IMR-90 (cell line): ENCODE data around the gene CLCNKA. TPM values are rescaled to one million over a fixed set of nuclear protein-coding genes. Genes with fewer than 3 reads are reported as not detected.

Experiments used
- ATAC-seq: fragments of 200-7000 bp; cut with Tn5 transposase; 2 replicates; pipeline ENCODE4 v1.9.1; 2020; ENCODE audit warnings: low read depth, mild to moderate bottlenecking, moderate library complexity
- BruUV-seq: library from RNA; stranded (reverse); fragments of 400-500 nt; replicated peaks from 2 replicates; lab custom pipeline; 2021; lab: Mats Ljungman, UMichigan
- CTCF ChIA-PET: fragments of 300-600 bp; formaldehyde crosslinking; extraction: SDS; loops from one replicate; lab custom pipeline; 2021; ENCODE audit warnings: antibody characterized with exemption; lab: Yijun Ruan, JAX
- POLR2A ChIA-PET: fragments of 300-600 bp; sonication (Branson Sonifier 250); formaldehyde crosslinking; loops from one replicate; lab custom pipeline; 2022; ENCODE audit warnings: antibody characterized with exemption; ENCODE audit not compliant: unreplicated experiment; lab: Charles Lee
- DNase-seq: peaks from one replicate; pipeline ENCODE4 v3.0.0; 2013
- H2AFZ ChIP-seq: replicated peaks from 2 replicates; pipeline ENCODE3; 2013; ENCODE audit warnings: low read length, mild to moderate bottlenecking; ENCODE audit not compliant: poor library complexity
- H2AK5ac ChIP-seq: 2 replicates; pipeline ENCODE4 v1.6.1; 2013; ENCODE audit warnings: low read depth, low read length, inconsistent platforms
- H2AK9ac ChIP-seq: replicated peaks from 2 replicates; pipeline ENCODE3; 2013; ENCODE audit warnings: mild to moderate bottlenecking, low read depth, low read length, moderate library complexity; ENCODE audit not compliant: poor library complexity
- H2BK120ac ChIP-seq: 2 replicates; pipeline ENCODE4 v1.6.1; 2013; ENCODE audit warnings: low read depth, low read length, inconsistent platforms
- H2BK15ac ChIP-seq: 3 replicates; pipeline ENCODE4 v1.6.1; 2013; ENCODE audit warnings: low read depth, low read length, inconsistent platforms
- H2BK20ac ChIP-seq: 2 replicates; pipeline ENCODE4 v1.6.1; 2013; ENCODE audit warnings: low read depth, mild to moderate bottlenecking, inconsistent platforms, low read length, moderate library complexity
- H2BK5ac ChIP-seq: 2 replicates; pipeline ENCODE4 v1.6.1; 2013; ENCODE audit warnings: mild to moderate bottlenecking, low read depth, low read length, inconsistent platforms; ENCODE audit not compliant: poor library complexity, severe bottlenecking
- H3K14ac ChIP-seq: replicated peaks from 2 replicates; pipeline ENCODE4 v1.6.1; 2013; ENCODE audit warnings: low read depth, low read length, inconsistent platforms
- H3K18ac ChIP-seq: 2 replicates; pipeline ENCODE4 v1.6.1; 2013; ENCODE audit warnings: low read depth, low read length, control low read depth
- H3K23ac ChIP-seq: 2 replicates; pipeline ENCODE4 v1.6.1; 2013; ENCODE audit warnings: low read depth, low read length, inconsistent platforms
- H3K27ac ChIP-seq: 2 replicates; pipeline ENCODE4 v1.5.1; 2013; ENCODE audit warnings: mild to moderate bottlenecking, control low read depth, low read length; ENCODE audit not compliant: insufficient read depth
- H3K27me3 ChIP-seq: 2 replicates; pipeline ENCODE4 v1.6.1; 2013; ENCODE audit warnings: low read length; ENCODE audit not compliant: control insufficient read depth, insufficient read depth
- H3K36me3 ChIP-seq: 2 replicates; pipeline ENCODE4 v1.6.1; 2013; ENCODE audit warnings: low read length, mixed read lengths; ENCODE audit not compliant: control insufficient read depth, insufficient read depth
- H3K4ac ChIP-seq: 2 replicates; pipeline ENCODE4 v1.6.1; 2013; ENCODE audit warnings: low read depth, low read length, inconsistent platforms
- H3K4me1 ChIP-seq: 2 replicates; pipeline ENCODE4 v1.6.1; 2013; ENCODE audit warnings: low read length, mixed read lengths; ENCODE audit not compliant: control insufficient read depth, insufficient read depth
- H3K4me2 ChIP-seq: 2 replicates; pipeline ENCODE4 v1.6.1; 2013; ENCODE audit warnings: low read depth, mild to moderate bottlenecking, control low read depth, low read length, moderate library complexity
- H3K4me3 ChIP-seq: 2 replicates; pipeline ENCODE4 v1.5.1; 2013; ENCODE audit warnings: low read depth, mild to moderate bottlenecking, control low read depth, low read length, moderate library complexity; ENCODE audit not compliant: insufficient read depth
- H3K56ac ChIP-seq: 2 replicates; pipeline ENCODE4 v1.6.1; 2013; ENCODE audit warnings: low read length, inconsistent platforms; ENCODE audit not compliant: insufficient read depth; ENCODE audit errors: extremely low read depth
- H3K79me1 ChIP-seq, 2 experiments: 2 replicates each; pipeline ENCODE4 v1.6.1; 2013; ENCODE audit warnings: low read length in 2 of 2, inconsistent platforms in 1 of 2, low read depth in 1 of 2
- H3K9ac ChIP-seq: 2 replicates; pipeline ENCODE4 v1.6.1; 2013; ENCODE audit warnings: low read depth, low read length, control low read depth
- H3K9me1 ChIP-seq: 2 replicates; pipeline ENCODE4 v1.6.1; 2013; ENCODE audit warnings: low read length, inconsistent platforms; ENCODE audit not compliant: insufficient read depth
- H3K9me3 ChIP-seq: 2 replicates; pipeline ENCODE4 v1.6.1; 2013; ENCODE audit warnings: low read length; ENCODE audit not compliant: control insufficient read depth, insufficient read depth
- H4K20me1 ChIP-seq: 2 replicates; pipeline ENCODE4 v1.6.1; 2013; ENCODE audit warnings: low read length, inconsistent platforms; ENCODE audit not compliant: insufficient read depth
- H4K5ac ChIP-seq: 2 replicates; pipeline ENCODE4 v1.6.1; 2013; ENCODE audit warnings: mild to moderate bottlenecking, low read depth, low read length, control low read depth
- H4K8ac ChIP-seq, 2 experiments: 2 replicates each; pipeline ENCODE4 v1.6.1; 2013; ENCODE audit warnings: low read depth in 2 of 2, low read length in 2 of 2, control low read depth in 1 of 2, inconsistent platforms in 1 of 2
- H4K91ac ChIP-seq: 2 replicates; pipeline ENCODE4 v1.6.1; 2013; ENCODE audit warnings: low read depth, low read length, inconsistent platforms; ENCODE audit not compliant: insufficient read depth
- FOS ChIP-seq: fragments of 150-350 bp; IDR thresholded peaks from 2 replicates; pipeline ENCODE4 v1.6.1; 2016; ENCODE audit warnings: low read depth, low read length
- MAFK ChIP-seq: IDR thresholded peaks from 2 replicates; pipeline ENCODE4 v1.6.1; 2012; ENCODE audit warnings: low read depth, low read length, improper control_type of control experiment
- MAZ ChIP-seq: IDR thresholded peaks from 2 replicates; pipeline ENCODE4 v1.6.1; 2012; ENCODE audit warnings: low read depth, mild to moderate bottlenecking, low read length, improper control_type of control experiment, moderate library complexity, borderline replicate concordance
- RAD21 ChIP-seq: IDR thresholded peaks from 2 replicates; pipeline ENCODE4 v1.6.1; 2012; ENCODE audit warnings: low read length, improper control_type of control experiment
- SMC3 ChIP-seq: fragments of 150-350 bp; IDR thresholded peaks from 2 replicates; pipeline ENCODE4 v1.6.1; 2016; ENCODE audit warnings: low read depth, mild to moderate bottlenecking, antibody characterized with exemption, low read length, moderate library complexity
- WGBS, 2 experiments: methylation state at CpG; one replicate each; pipeline versions ENCODE4 v1.1.5 to v1.1.7; 2013; ENCODE audit warnings: missing lambda C conversion rate in 2 of 2; ENCODE audit not compliant: insufficient read length in 1 of 2; ENCODE audit errors: extremely low coverage in 2 of 2; 5-methylcytosine and 5-hydroxymethylcytosine counted together
- dilution Hi-C: fragments of 300-500 bp; cut with HindIII; formaldehyde crosslinking; loops from one replicate; pipeline ENCODE4 v1.14.3; 2018; ENCODE audit warnings: low sequenced_read_pairs; ENCODE audit not compliant: unreplicated experiment
- in situ Hi-C: fragments of 300-500 bp; cut with MboI; formaldehyde crosslinking; loops from 3 replicates; pipeline ENCODE4 v1.14.3; 2019; ENCODE audit warnings: low sequenced_read_pairs, inconsistent platforms, mixed read lengths
- intact Hi-C: fragments of 100-400 bp; cut with micrococcal nuclease; formaldehyde crosslinking; loops from 2 replicates; pipeline ENCODE4 v1.10.0; 2022
- polyA plus RNA-seq, 3 experiments: library from polyadenylated mRNA; depleted of rRNA; stranded (reverse); fragments of >200 nt; gene quantifications; 2 replicates each; pipeline ENCODE4 v1.2.3, GENCODE V29; 2012; ENCODE audit warnings: low replicate concordance in 1 of 3
- total RNA-seq: library from RNA; depleted of rRNA; stranded (reverse); fragments of >200 nt; gene quantifications from 2 replicates; pipeline ENCODE4 v1.2.3, GENCODE V29; 2012

CLCNKA gene
- total and polyA plus RNA-seq, 2 of the 4 experiments (the other 2 are of a cell fraction), result 0.05 TPM; not detected in 1

DNA sequence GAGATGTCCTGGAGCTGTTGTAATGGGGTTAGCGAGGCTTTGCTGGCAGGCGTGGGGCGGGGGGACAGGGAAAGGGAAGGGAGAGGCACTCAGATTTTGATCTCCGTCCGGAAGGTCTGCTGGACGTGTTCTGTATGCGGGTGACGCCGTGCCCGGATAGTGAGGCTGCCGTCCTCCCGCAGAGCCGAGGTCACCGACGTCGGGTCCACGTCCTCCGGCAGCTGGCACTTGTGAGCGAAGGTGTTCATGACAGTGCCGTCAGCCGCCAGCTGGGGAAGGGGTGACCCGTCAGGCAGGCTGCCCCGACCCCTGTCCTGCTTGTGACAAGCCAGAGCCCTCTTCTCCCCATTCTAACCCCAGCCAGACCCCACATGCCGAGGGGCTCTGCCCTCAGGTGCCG is 6.3 kb upstream of the CLCNKA start:
- no peak overlapping the region for H2BK15ac ChIP-seq

More for the DNA sequence above, 6.3 kb upstream of the CLCNKA start:
- Histone ChIP-seq H2AK9ac (peak overlapping the region; percentile 15), H2AFZ (no peak overlapping the region), H4K91ac (no peak overlapping the region), H3K4me1 (peaks cover 31% of the 10 kb centered on the region), H3K9me3 (no peaks in the 10 kb centered on the region), H3K4me3 (no peak overlapping the region), H3K18ac (no peak overlapping the region), H3K79me1 (no peaks in the 10 kb centered on the region), H3K4me2 (no peak overlapping the region), H2BK20ac (no peak overlapping the region), H3K56ac (no peak overlapping the region), H3K9me1 (peaks cover 3% of the 10 kb centered on the region), H3K9ac (no peak overlapping the region), H3K4ac (no peak overlapping the region), H2BK5ac (no peak overlapping the region), H3K23ac (no peak overlapping the region), H2BK120ac (no peak overlapping the region), H3K27me3 (no peaks in the 10 kb centered on the region), H4K20me1 (no peaks in the 10 kb centered on the region), H3K27ac (no peak overlapping the region), H4K5ac (no peak overlapping the region), H3K14ac (no peak overlapping the region), H2AK5ac (peak overlapping the region; percentile 12; the same call in 1 of the 2 replicates), H3K36me3 (no peaks in the 10 kb centered on the region), H4K8ac (no peak overlapping the region)
- in situ Hi-C loops, result no loop called here
- BruUV-seq, result no TSS peak
- intact Hi-C loops, result no loop called here
- ChIA-PET CTCF (no interaction called here), POLR2A (interaction anchor here (0.6 kb wide), 1 partner anchor 104 kb away, joined by 10 read pairs; no protein-coding TSS in a partner anchor)
- TF ChIP-seq SMC3 (no peak), MAFK (no peak), FOS (no peak), MAZ (no peak), RAD21 (no peak)
- ATAC-seq, result no peak
- dilution Hi-C loops, result no loop called here
- 93% methylated on average over 15 of the region's 25 CpGs; no CpG with 5 or more reads in 1 of the 2 experiments for WGBS, 2 experiments
- no peak for DNase-seq
